ENCODE data around the gene HOXA7.

HOXA7 gene

DNA sequence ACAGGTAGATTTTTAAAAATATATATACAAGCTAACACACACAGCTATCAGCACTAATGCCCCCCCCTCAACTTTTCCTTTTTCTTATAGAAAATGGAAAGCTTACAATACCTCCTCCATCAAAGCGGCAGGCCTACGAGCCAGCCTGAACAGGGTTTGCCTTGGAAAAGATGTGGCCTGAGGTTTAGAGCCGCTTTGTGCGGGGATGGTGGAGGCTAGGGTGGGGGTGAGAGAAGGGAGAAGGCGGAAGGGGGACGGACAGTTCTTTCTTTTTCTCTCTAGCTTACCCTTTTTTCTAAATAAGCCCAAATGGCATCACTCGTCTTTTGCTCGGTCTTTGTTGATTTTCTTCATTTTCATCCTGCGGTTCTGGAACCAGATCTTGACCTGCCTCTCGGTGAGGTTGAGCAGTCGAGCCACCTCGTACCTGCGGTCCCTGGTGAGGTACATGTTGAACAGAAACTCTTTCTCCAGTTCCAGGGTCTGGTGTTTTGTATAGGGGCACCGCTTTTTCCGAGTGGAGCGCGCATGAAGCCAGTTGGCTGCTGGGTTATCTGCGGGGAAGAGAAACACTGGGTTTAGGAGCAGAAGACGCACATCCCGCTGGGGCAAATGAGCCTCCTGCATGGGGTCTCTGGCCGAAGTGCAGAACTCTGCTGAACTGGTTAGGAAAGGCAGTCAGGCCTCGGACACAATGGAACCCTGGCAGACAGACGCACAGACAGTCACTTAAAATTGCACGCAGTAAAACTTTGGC, 7.0 kb upstream of the HOXA7 start:
- in situ Hi-C loops (cut with MboI; ENCODE audit: low sequenced_read_pairs) = no loop called here

DNA sequence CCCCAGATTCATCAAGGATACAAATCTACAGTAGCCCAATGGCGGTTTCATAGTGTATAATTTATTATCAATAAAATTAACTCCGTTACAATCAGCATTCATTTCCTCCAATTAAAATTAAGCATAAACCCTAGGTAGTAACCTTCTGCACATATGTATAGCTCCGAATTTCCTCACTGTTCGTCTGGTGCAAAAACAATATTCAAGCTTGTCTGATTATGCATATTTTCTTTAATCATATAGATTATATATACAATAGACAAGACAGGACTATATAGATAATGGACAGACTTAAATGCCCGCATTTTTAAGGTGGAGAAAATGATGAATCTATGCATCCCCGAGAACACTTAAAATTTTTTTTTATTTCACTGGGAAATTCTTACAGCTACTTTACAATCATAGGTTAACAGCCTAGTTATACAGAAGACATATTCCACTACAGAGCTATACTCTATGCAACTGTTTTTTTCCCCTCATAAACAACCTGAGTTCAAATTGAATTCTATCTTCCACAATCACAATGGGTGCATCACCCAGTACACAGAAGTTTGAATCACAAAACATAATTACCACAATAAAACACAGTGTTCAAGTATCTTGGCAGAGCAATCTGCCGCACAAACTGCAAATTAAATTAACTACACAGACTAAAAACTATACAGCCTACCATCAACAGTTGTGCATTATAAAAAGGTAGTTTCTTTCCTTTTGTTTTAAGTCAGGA, 6.2 kb upstream of the HOXA7 start:
- in situ Hi-C loops (cut with MboI; ENCODE audit: low sequenced_read_pairs) = no loop called here

DNA sequence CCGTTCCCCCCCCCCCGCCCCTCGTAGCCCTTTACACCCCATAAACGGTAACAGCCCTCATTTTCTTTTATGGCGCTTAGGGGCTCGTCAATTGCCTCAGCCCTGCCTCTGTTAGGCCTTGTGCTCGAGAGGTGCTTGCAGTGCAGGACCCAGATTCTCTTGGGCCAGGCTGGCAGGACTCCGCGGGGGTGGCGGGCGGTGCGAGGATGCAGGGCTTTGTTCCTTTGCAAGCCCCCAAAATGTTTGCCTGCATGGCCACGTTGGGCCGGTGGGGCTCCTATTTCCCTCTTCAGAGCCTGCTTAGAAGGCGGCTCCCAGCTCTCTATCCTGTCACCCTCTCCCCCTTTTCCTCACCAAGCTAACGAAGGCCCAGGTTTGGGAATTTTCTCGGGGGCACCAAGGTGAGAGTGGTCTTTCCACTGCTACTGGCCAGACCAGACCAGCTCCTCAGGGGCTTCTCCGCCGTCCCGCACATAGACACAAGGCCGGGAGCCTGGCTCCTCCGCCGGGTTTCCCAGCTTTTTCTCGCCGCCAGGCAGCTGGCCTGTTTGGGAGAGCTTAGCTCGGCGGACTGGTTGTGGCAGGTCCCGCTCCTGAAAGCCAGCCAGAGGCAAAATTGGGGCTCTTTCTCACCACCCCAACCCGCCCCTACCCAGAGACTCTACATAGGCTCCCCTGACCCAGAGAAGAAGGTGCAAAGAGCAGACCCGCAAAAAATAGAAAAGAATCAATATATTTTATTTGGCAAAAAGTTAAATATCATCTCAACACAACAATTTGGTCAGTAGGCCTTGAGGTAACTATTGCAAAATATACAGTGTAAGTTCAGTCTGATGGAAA, 5.5 kb upstream of the HOXA7 start:
- in situ Hi-C loops (cut with MboI; ENCODE audit: low sequenced_read_pairs) = no loop called here

DNA sequence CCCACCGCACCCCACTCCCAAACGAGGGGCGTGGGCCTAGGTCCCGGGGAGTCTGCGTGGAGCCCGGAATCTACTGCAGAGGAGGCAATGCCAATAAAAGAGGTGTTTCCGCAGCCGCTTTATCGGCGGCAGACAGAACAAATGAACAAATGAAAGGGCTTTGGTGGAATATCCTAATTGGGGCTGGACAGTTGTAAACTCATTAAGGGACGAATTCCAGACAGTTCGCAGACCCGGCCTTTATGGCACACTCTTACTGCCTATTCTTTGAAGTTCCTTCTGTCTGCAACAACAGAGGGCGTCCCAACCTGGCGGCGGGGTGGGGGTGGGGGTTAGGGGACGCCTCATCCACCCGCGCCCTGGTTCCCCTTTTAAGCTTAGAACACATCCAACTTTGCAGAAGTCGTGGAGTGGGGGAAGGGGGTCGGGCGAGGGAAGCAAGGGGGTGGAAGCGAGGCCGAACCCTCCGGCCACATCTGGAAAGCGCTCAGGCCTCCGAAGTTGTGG, 4.8 kb upstream of the HOXA7 start:
- in situ Hi-C loops (cut with MboI; ENCODE audit: low sequenced_read_pairs) = no loop called here

DNA sequence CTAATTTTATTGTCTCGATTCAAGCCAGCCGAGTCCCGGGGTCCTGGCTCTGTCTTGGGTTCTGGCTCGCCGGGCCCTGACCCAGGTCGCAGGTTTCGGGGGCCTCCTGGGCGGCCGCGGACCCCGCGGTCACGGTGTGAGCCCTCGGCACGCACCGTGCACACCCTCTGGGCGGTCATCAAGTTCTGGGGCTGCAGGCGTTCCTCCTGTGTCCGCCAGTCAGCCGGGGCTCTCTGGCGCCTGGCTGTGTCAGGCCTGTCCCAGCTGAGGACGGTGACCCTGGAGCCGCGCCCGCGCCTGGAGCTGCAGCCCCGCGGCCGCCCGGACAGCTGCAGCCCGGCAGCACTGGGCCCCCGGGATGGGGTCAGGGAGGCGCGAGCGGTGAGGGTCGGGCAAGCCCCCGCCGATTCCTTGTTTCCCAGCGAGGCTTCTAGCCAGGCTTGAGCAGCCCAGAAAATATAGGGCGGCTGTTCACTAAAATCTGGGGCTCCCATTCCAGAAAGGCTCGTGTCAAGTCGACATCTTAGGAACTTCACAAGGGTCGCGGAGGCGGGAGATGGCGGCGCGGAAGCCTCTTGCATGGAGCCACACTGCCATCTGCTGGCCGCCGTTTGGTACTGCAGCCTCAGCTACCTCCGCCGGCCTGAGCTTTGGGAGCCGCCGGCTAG, 4.2 kb upstream of the HOXA7 start:
- in situ Hi-C loops (cut with MboI; ENCODE audit: low sequenced_read_pairs) = no loop called here

DNA sequence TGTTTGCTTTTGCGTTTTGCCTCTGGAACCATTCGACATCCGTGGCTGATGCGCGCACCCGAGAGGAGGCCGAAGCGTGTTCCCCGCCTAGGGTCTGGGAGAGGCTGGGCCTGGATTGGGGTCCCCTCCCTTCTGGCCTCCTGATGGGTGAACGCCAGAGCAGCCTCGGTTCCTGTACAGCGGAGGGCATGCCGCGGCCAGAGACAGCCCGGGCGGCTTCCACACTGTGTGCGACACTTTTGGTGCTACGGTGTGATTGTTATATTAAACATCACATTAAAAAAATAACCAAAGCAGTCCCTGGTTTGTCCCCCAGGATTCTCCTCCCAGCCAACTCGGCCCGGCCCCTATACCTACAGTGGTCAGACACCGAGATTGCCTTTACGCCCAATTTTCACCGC, 3.7 kb upstream of the HOXA7 start:
- in situ Hi-C loops (cut with MboI; ENCODE audit: low sequenced_read_pairs) = no loop called here

DNA sequence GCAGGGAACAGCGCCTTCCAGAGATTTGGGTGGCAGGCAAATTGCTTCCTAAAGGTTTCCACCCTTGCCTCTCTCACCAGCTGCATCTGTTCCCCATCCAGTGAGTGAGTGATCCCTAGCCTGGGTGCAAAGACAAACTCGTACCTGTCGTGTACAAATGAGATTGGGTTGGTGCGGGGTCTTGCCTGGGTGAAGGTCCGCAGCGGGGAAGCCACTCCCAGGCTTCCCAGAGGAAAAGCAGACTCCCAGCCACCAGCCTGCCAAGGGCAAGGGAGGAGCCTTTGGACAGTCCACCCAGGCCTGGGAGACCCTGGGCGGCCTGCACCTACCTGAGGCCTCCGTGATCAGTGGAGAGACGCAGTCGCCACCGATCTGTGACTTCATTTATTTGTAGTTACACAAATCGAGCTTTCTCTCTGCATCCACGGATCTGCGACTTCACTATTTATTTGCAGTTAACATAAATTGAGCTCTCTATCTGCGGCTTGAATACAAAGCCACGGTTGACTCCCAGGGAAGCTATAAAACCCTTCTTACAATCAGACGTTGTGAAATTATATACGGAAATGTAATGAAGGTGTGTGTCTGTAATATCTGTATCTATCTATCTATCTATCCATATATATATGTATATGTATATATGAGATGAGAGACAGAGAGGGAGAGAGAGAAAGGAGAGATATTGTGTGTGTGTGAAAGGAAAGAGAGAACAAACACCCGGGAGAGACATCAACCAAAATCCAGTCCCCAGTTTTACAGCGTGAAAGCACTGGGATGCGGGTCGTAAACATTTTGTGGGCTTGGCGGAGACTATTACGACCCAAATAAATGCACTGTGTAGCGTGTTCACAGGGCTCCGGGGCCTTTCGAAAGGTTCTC, 3.0 kb upstream of the HOXA7 start:
- in situ Hi-C loops (cut with MboI; ENCODE audit: low sequenced_read_pairs) = no loop called here

DNA sequence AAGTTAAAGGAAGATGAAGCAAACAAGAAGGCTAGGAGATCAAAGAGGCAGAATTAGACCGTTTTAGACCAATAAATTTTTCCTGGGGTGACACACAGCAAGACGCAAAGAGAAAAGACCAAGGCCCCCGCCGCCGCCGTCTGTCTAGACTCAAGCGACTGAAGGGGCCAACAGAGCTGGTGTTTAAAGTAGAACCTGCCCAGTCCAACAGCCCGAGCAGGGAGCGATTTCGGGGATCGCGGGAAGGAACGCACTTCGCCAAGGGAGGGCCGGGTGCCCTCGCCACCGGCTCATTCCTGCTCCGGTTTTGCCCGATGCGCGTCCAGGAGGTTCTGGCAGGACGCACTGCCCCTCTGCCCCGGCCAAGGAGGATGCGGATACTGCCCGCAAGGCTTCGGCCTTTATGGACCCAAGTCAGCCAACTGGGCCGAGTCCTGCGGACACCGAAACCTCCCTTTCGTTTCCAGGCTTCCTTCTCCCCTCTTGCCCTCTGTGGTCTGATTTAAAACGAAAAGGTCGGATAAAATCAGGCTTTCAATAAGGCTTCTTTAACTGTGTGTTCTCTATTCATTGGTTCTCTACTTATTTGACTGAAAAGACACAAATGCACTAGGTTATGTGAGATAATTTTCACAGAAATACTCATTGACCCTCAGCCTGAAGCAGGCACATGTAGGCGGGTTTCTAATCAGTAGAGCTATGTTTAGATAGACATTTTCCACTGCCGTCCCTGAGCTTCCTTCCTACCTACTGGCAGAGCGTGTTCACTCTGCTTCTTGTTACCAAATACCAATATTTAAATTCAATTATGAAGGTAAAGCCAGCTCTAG, 2.2 kb upstream of the HOXA7 start:
- in situ Hi-C loops (cut with MboI; ENCODE audit: low sequenced_read_pairs) = no loop called here

DNA sequence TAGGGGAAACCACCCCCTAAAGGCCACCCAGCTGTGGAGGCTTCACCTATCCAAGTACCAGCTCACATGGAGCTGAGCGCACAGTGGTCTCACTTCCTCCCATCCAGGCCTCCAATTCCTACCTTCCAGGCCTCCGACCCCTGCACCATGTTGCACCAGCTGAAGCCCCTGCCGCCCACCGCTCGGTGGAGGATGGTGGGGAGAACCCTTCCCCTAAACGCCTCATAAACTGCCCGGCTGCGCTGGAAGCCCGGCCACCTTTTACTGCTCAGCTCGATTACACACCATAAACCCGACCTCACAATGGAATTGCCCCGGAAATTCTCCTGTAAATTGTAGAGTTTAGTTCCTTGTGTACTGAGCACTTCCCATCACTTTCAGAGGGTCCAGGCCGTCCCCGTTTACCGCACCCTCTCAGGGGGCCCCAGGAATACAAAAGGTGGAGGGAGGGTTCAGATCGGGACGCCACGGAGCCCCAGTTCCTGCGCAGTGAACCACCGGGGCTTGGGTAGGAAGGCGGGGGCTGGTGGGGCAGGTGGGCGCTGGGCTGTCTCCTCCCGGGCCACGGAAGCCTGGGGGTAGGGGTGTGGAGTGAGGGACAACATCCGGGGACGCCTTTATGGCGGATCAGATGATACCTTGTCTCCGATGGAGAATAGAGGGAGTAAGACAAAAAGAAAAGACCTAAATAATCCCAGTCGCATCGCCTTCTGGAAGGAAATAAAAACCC, 1.4 kb upstream of the HOXA7 start:
- in situ Hi-C loops (cut with MboI; ENCODE audit: low sequenced_read_pairs) = no loop called here

DNA sequence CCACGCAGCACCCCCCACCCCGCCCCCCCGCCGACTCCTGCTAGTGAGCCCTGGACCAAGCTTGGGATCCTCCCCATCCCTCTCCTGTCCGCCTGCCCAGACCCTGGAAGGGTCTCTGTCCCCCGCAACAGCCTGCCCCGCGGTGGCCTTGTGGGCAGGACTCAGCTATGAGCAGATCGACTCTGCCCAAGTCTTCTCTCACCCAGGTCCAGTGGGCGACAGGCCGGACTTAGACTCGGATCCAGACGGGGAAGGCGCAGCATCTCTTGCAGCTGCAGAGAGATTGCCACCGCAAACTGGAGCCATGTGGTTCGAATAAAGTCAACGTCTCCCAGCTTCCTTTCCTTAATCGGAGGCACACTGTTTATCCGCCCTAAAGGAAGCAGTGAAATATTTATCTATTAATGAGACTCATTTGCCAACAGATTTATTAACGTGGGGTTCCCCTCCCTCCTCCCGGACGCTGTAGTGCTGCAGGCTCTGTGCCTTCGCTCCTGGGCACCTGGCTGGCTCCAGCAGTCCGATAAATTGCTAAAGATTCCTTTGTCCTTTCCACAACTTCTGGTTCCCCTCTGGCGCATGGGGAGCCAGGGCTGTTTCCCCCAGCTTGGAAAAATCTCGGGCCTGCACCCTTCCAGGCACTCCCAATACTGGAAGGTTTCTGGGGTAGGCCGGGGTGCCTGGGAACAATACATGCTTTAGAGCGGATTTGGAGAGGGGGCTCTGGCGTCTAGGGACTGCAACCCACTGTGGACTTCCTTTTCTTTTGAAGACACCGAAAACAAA, 634 bp upstream of the HOXA7 start:
- in situ Hi-C loops (cut with MboI; ENCODE audit: low sequenced_read_pairs) = no loop called here

DNA sequence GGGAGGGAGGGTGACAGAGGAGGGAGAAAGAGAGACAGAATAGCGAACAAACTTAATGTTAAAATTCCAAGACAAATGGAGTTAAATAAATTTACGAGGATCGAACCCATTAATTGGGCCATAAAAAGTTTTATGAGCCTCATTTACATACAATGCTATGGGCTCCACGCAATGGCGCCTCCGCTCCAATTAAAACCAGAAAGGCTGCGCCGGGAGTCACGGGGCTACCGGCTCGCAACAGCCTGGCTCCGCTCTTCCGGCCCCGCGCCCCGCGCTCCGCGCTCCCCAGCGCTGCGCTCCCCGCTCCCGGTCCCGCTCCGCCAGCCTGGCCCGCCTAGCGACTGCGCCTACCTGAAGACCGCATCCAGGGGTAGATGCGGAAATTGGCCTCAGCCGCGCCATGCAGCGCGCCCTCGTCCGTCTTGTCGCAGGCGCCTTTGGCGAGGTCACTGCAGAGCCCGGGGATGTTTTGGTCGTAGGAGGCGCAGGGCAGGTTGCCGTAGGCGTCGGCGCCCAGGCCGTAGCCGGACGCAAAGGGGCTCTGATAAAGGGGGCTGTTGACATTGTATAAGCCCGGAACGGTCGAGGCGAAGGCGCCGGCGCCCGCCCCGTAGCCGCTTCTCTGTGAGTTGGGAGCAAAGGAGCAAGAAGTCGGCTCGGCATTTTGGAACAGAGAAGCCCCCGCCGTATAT, 513 bp downstream of the HOXA7 start:
- in situ Hi-C loops (cut with MboI; ENCODE audit: low sequenced_read_pairs) = no loop called here

DNA sequence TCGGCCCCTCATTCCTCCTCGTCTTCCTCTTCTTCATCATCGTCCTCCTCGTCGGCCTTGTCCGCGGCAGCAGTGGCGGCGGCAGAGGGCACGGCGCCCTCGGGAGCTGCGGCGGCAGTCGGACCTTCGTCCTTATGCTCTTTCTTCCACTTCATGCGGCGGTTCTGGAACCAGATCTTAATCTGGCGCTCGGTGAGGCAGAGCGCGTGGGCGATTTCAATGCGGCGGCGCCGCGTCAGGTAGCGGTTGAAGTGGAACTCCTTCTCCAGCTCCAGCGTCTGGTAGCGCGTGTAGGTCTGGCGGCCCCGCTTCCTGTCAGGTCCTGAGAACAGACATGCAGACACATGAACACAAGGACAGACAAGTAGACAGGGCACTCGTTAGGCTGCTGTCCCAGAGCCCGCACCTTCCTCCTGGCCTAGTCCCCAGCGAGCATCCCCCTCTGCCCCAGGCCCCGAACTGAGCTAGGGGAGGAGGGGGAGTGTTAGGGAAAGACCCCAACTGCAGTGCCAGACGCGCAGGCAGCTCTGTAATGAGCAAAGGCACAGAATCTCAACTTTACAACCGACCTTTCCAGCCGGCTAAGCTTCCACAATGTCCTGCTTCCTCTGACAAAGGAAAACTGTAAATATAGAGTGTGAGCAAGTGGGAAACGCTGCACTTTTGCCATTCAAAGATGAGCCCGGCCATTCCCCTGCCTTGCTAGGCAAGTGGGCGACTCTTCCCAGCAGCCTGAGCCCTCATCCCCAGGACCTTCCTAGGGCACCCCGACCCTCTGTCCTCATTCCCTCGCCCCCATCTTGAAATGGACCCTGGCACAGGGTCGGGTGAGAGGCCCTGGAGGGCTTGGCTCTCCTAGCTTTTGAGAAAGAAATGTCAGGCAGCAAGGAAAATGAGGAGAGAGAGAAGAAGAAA, 1.3 kb downstream of the HOXA7 start:
- in situ Hi-C loops (cut with MboI; ENCODE audit: low sequenced_read_pairs) = no loop called here

DNA sequence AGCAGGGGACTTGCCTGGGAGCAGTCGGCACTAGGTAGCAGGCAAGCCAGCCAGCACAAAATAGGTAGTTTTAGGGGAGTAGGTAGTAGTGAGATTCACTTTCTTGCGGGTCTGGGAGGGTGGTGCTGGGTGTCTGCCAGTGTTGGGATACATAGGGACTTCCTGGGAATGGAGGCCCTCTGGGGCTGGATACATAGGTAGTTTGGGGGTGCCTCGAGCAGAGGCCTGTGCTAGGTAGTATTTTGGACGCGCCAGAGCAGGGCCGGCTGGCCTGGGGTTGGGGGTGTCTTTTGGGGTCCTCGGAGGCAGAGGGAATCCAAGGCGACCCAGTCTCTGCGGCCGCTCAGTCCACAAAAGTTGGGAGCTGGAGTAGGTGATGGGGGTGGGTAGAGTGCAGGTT, 2.1 kb downstream of the HOXA7 start:
- in situ Hi-C loops (cut with MboI; ENCODE audit: low sequenced_read_pairs) = no loop called here

DNA sequence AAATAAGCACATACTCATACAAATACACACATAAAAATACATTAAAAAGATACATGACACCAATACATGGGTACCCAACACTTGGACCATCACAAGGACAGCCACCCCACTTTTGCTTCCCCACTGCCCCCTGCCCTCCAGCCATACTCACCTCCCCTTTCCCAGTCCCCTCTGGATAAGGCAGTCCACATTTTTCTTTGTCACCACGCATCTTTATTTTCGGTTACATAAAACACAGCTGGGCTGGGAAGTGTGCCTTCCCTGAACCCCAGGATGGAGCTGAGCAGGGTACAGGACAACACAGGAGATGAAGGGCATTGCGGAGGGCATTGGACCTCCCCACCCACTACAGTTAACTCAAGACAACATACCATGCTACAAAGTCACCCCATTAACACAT, 2.9 kb downstream of the HOXA7 start:
- in situ Hi-C loops (cut with MboI; ENCODE audit: low sequenced_read_pairs) = no loop called here

DNA sequence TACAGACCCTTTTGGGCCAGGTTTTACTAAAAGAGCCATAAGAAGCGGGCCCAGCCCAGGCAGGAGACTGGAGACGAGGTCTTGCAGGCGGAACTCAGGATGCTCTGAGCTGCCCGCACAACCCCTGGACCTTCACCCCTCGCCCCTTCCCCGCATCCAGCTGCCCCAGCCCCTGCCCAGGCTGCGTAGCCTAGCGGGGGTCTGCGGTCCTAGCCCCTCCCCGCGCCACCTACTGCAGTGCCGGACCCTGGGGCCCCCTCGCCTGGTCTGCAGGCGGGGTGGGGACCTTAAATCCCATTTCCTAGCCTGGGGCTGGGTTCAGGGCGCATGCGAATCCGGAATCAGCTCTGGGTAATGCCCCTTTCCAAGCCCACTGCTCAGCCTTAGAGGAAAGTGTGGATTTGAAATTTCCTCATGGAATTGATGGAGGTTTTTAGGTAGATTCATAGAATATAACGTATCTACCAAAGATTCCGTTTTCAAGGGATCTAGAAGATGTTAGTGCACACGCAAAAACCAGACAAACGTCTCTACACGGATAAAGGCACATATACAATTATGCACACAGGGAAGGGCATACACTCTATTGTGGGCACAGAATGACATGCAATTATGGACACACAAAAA, 3.5 kb downstream of the HOXA7 start:
- in situ Hi-C loops (cut with MboI; ENCODE audit: low sequenced_read_pairs) = no loop called here
